Fibroblast of the conjunctiva (primary cell): ENCODE data around the gene DGUOK.
"Not testable (repeated sequence)": the region's sequence is repeated elsewhere in the genome, so short reads cannot be mapped to it uniquely, and the experiment has no call there.

Experiments used
- DNase-seq: peaks from one replicate; pipeline ENCODE4 v3.0.0-alpha.2; 2010; ENCODE audit warnings: low read depth

The DGUOK gene

DNA sequence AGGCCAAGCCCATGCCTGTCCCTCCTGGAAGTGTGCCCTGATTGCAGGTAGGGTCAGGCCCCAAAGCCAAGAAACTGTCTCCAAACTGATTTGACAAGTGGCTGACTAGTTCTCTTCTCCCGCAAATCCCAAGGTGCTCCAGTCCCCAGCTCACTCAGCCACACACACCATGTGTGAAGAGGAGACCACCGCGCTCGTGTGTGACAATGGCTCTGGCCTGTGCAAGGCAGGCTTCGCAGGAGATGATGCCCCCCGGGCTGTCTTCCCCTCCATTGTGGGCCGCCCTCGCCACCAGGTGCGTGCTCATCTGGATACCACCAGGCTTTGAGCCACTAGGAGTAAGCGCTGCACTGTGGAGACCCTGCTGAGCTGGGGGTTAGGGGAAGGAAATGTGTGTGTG lies 25.5 kb upstream of the DGUOK start:
- no peak for DNase-seq

DNA sequence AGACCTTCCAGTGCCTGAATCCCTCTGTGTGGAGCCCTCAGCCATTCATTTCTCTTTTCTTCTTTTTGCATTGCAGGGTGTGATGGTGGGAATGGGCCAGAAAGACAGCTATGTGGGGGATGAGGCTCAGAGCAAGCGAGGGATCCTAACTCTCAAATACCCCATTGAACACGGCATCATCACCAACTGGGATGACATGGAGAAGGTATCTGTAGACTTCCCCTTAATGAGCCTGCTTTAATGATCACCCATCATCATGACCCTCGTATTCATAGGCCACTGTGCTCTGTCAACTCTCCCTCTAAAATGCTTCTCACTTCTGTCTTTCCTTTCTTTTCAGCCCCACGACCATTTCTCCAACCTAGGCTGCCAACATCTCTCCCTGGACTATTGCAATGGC lies 24.4 kb upstream of the DGUOK start:
- no peak for DNase-seq

DNA sequence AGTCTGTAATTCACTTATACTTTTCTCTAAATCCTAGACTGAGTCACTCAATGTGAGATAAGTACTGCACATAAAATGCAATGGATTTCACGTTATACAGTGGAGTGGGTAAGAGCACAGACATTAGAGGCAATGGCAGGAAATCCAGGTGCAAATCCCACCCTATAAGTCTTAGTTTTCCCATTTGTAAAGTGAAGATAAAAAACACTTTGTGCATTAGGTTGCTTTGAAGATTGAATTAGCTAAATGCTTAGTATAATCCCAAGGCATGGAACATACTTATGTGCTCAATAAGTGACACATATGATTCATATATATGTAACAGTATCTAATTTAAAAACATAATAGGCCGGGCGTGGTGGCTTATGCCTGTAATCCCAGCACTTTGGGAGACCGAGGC lies 23.4 kb upstream of the DGUOK start:
- DNase-seq, result no peak

DNA sequence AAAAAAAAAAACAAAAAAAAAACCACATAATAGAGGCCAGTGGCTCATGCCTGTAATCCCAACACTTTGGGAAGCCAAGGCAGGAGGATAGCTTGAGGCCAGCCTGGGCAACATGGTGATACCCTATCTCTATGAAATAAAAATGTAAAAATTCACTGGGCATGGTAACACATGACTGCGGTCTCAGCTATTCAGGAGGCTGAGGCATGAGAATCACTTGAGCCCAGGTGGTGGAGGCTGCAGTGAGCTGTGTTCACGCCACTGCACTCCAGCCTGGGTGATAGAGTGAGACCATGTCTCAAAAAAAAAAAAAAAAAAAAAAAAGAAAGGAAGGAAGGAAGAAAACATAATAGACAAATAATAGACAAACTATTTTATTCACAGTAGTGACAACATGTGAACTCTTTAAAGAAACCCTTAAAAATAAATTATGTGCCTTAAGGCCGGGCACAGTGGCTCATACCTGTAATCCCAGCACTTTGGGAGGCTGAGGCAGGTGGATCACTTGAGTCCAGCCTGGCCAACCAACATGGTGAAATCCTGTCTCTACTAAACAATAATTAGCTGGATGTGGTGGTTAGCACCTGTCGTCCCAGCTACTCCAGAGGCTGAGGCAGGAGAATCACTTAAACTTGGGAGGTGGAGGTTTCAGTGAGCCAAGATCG lies 22.6 kb upstream of the DGUOK start:
- DNase-seq, result not testable (repeated sequence)

DNA sequence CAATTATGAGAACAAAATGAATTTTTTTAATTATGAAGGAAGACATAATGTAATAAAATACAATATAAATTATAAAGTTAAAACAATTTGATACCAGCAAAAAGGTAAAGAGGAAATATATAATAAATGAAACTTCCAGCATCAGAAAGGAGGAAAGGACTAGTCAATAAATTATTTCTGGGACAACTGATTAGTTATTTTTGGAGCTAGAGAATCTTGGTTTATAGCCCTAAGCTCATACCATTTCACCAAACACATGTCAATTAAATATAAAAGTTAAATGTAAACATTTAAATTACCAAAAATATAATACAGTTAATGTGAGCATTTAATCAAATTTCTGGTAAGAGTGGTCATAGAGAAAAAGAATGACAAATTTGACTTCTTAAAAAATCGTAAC lies 21.7 kb upstream of the DGUOK start:
- no peak for DNase-seq

DNA sequence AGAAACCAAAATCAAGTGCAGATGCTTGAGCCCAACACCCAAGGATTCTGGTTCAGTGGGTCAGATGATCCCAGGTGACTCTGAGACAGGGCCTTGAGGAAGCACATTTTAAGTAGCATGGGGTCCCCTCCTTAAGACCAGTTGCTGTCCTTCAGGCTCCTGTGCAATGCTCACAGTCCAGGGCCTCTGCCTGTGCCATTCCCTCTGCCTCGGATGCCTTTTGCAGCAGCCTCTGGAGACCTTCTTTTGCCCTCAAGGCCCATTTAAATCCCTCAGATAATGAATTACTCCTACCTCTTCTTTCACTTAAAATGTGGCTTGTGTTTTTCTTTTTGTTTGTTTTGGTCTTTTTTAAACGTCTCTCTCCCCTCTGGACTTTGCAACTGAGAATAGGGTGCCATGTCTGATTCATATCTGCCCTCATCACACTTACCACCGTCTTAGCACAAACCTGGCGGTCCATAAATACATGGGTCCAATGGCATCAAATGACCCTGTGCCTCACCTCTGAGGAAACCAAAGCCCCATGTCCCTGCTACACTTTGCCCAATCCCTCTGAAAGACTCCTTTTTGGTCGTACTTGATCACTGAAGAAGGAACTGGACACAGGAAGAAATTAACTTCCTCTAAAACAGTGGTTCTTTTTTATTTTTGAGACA lies 19.7 kb upstream of the DGUOK start:
- no peak for DNase-seq

DNA sequence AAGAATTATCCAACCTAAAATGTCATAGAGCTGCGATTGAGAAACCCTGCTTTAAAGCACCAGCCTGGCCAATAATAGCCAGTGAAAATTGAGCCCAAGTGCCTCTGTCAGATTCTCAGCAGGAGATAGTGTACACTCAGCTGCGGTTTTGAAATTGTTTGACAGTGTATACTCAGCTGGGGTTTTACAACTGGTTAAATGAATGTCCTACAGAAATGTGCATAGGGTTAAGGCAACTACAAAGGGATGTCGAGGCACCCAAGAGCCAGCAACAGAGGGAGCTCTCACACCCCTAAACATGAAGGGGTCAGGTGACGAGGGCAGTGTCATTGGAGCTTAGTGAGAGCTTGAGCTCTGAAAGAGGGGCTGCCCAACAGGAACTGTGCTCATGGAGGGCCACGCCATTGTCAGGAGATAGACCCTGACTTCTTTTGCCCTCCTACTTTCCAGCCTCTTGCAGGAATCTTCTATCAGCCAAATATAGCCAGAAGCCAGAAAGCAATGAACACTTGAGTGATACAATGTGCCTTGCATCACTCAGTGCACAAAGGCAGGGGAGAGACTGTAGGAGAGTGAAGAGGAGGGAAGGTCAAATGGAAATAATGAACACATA lies 18.7 kb upstream of the DGUOK start:
- DNase-seq, result no peak

DNA sequence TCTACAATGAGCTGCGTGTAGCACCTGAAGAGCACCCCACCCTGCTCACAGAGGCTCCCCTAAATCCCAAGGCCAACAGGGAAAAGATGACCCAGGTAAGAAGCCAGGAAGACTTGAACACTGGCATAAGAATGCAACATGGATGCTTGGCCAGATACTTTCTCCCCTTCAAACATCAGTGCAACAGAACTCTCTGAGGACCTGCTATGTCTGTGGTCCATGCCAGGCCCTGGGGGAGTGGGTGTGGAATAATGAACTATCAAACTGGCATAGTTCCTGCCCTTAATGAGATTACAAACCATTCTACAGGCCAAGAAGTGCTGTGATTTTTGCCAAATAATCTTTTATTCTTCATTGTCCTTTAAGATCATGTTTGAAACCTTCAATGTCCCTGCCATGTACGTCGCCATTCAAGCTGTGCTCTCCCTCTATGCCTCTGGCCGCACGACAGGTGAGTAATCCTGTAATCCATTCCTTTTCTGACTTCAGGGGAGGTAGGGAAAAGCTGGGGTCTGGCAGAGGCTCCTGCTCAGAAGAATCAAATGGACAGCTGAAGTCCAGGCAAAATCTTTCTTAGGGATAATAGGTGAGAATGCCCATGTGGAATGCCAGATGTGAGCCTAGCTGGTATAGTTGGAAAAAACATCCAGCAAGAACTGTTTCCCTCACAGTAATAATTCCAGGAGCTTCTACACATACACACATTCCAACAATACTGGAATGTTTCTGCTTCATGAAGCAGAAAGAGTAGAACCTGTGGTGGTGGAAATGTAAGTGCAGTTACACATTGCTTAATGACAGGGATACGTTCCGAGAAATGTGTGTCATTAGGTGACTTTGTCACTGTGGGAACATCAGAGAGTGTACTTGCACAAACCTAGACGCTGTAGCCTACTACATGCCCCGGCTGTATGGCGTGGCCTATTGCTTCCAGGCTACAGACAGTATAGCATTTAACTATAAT lies 17.7 kb upstream of the DGUOK start:
- no peak for DNase-seq

DNA sequence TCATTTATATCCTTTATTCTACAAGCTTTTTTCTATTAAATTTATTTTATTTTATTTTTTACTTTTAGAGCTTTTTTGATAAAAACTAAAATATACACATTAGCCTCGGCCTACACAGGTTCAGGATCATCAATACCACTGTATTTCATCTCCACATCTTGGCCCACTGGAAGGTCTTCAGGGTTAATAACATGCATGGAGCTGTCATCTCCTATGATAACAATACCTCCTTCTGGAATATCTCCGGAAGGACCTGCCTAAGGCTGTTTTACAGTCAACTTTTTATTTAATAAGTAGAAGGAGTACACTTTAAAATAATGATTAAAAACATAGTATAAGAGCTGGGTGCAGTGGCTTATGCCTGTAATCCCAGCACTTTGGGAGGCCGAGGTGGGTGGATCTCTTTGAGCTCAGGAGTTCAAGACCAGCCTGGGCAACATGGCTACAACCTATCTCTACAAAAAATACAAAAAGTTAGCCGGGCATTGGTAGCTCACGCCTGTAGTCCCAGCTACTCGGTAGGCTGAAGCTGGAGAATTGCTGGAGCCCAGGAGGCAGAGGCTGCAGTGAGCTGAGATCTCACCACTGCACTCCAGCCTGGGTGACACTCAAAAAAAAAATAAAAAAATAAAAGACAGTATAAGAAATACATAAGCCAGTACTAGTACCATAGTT lies 15.7 kb upstream of the DGUOK start:
- no peak for DNase-seq

DNA sequence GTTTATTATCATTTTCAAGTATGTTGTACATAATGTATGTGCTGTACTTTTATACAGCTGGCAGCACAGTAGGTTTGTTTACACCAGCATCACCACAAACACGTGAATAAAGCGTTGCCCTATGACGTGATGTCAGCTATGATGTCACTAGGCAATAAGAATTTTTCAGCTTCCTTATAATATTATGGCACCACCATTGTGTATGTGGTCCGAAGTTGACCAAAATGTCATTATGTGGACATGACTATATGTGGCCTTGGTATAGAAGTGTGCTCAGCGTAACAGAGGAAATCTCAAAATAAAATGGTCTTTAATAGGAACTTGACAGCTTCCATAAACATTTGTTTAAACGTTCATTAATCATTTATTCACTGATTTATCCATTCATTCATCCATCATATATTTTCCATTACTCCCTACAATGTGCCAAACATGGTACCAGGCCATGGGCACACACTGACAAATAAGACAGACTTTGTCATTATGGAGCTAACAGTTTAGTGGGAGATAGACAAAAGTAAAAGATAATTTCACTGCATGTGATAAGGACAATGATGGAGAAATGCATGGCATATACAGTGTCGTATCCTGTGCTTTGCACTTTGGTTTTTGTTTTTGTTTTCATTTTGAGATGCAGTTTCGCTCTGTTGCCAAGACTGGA lies 15.0 kb upstream of the DGUOK start:
- no peak for DNase-seq

DNA sequence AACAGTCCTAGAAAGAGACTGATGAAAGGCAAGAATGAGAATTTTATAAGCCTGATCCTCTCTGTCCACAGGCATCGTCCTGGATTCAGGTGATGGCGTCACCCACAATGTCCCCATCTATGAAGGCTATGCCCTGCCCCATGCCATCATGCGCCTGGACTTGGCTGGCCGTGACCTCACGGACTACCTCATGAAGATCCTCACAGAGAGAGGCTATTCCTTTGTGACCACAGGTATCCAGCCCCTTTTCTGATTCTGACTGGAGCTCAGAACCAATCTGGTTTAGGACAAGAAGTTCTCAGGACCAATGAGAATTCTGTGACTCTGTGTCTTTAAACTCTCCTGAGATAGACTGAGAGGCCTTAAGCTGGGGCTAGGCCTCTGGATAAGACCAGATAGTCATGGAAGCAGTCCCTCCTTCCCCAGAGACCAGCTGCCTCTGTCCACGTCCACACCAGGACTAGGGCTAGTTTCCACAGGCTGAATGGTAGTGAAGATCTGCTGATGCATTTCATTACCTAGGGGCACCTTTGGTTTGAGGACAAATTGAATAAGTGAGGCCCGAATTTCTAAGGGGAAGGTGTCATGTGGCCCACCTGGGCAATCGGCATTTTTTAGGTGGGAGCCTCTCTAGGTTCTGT lies 13.1 kb upstream of the DGUOK start:
- DNase-seq, result no peak

DNA sequence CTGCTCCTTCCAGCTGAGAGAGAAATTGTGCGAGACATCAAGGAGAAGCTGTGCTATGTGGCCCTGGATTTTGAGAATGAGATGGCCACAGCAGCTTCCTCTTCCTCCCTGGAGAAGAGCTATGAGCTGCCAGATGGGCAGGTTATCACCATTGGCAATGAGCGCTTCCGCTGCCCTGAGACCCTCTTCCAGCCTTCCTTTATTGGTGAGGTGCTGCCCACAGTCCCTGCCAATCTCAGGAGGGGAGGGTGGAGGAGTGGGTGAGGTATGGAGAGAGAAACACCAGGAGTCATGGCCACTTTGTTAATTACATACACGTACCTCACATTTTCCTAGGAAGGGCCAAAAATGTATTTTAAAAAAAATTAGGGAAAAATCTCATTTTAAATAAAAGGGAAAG lies 12.0 kb upstream of the DGUOK start:
- DNase-seq, result no peak

DNA sequence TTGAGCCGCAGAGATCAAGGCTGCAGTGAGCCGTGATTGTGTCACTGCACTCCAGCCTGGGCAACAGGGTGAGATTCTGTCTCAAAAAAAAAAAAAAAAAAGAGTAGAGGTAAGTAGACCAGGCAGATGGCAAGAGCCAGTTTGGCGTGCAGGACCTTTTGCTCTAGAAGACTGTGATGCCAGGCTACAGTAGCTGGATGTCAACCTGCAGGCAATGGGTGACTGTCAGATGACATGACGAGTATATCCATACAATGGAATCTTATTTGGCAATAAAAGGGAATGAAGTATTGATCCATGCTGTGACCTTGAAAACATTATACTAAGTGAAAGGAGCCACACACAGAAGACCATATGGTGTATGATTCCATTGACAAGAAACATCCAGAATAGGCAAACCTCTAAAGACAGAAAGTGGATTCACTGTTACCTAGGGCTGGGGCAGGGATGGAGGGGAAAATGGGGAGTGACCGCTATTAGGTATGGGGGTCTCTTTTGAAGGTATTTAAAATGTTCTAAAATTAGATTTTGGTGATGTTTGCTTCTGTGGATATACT lies 11.2 kb upstream of the DGUOK start:
- no peak for DNase-seq

DNA sequence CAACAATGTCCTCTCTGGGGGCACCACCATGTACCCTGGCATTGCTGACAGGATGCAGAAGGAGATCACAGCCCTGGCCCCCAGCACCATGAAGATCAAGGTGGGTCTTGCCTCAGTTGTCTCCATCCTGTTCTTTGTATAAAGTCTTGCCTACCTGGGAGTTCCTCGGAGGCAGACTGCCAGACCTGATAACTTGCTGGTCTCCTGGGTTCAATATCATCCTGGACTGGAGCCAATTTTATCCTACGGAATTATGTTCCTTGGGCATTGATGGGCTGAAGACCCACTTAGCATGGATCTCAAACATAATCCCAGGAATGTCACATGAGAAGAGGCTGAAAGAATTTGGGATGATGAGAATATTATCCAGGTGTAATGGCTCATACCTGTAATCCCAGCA lies 10.0 kb upstream of the DGUOK start:
- no peak for DNase-seq

DNA sequence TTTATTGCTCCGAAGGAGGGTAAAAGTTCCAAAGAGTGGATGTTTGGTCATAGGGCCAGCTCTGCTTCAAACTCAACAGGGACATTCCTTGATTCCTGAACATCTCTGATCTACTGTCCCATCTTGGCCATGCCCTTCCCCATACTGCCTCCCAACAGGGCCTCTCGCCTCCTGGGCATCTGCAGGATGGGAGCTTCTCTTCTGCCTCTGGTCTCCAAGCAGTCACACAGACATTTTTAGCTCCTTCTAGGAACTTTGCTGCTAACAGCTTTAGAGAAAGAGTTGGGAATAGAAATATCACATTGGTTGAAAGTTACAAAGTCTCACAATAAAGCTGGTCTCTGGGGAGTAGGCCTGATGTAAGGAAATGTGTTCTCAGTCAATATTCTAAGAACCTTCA lies 9.4 kb upstream of the DGUOK start:
- no peak for DNase-seq

DNA sequence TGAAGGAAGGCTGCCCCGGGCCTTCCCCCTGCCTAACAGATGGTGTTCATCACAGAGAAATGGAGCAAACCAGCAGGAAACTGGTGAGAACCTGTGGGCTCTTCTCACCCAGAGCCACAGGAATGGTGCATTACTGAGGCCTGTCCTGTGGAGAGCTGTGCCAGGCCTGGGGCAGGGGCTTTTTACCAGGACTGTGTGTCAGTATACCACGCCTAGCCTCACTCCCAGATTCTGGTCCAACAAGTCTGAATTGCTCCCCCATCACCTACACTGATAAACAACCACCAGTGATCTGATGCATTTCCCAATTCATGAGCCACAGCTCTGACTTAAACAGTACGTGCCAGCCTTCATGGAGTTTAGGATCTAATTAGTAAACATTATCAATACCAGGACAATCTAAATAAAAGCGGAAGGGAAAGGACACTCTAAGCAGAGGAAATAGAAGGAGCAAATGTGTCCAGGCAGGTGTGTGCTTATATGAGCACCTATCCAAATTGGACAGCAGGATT lies 8.9 kb upstream of the DGUOK start:
- DNase-seq, result no peak

DNA sequence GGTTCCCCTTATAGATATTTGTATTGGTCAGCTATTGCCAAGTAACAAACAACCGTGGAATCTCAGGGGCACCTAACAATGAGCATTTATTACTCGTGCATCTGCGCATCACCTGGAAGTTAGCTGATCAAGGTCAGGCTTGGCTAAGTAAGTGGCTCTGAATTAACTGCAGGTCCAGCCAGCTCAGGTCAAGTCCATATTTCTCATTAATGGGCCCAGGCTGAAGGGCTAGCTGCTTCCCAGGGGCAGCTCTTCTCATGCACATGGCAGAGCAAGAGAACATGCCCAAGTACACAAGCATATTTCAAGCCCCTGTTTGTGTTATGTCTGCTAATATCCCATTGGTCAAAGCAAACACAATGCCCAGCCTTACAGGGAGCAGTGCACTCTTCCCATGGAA lies 7.8 kb upstream of the DGUOK start:
- no peak for DNase-seq

DNA sequence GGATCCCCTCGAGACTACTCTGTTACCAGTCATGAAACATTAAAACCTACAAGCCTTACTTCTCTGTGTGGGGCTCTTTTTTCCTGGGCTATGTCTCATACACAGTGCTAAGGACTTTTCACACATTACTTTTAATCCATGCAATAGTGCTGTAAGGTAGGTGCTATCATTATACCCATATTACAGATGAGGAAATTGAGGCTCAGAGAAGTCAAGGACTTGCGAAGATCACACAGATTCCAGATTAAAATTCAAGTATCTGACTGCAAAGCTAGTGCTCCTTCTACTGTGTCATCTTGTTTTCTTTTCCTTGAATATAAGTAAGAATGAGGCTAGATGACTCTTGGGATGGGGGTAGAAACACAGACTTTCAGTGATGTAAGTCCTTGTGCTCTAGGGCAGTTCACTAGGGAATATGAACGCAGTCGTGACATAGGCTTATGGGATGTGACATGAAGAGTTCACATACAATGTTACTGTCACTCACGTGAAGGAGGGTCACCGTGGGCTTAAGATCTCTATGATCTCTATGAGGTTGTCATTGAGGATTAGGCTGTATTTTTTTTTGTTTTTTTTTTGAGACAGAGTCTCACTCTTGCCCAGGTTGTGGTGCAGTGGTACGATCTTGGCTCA lies 7.0 kb upstream of the DGUOK start:
- DNase-seq, result no peak

DNA sequence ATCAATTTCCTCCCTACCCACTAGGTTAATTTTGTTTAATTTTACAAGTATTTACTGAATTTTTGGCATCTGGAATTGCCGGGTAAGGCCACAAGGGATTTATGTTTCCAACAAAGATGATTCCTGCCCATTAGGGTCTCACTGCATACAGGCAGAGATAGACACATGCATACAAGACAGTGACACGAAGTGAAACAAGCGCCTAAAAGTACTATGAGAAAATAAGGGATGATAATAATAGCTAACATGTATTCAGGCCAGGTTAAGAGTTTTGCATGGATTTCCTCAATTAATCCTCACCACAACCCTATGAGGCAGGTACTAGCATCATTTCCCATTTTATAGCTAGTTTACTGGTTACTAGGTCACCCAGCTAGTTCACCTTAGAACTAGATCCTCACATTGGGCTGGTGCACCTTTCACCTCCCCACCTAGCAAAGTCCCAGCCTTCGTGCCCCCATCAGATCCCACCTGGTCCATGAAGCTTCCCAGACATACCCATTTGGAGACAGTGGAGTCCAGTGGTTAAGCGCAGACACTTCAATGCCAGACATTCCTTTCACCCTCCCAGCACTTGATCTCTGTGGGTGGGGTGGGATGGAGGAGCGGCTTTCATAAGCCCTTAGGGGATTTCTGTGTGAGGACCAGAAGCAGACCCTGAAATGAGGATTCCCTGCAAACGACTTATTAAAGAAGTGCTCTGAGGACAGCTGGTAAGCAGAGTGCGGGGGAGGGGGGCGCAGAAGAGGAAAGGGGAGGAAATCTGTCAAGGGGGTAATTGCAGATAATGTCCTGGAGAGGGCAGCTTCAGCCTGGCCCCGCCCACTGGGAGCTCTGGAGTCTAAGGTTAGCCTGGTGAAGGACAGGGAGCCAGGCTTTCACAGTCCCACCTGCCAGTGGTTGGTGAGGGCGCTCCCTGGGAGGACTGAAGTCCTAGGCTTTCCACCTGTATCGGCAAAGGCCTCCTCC lies 5.8 kb upstream of the DGUOK start:
- no peak for DNase-seq
